Activated naive CD8-positive, alpha-beta T cell treated with anti-CD3 and anti-CD28 coated beads, Interleukin-2, amount 50 U/mL, for 24 hours (primary cell): ENCODE data around the gene GRID1.

Experiments
- ATAC-seq: fragments of 150-1000 bp; cut with Tn5 transposase; one replicate; pipeline ENCODE4 v1.10.0; 2021
- DNase-seq: peaks from one replicate; pipeline ENCODE4 v3.0.0; 2021
- H3K27ac Mint-ChIP-seq: one replicate; pipeline ENCODE4 v1.8.0; 2021; ENCODE audit warnings: mild to moderate bottlenecking, mixed read lengths
- H3K27me3 Mint-ChIP-seq: one replicate; pipeline ENCODE4 v1.8.0; 2021; ENCODE audit warnings: mixed read lengths
- H3K36me3 Mint-ChIP-seq: one replicate; pipeline ENCODE4 v1.8.0; 2021; ENCODE audit warnings: low read depth, mixed read lengths
- H3K4me1 Mint-ChIP-seq: one replicate; pipeline ENCODE4 v1.8.0; 2021; ENCODE audit warnings: mixed read lengths
- H3K4me3 Mint-ChIP-seq: one replicate; pipeline ENCODE4 v1.8.0; 2021; ENCODE audit warnings: mild to moderate bottlenecking, moderate library complexity, mixed read lengths
- H3K9me3 Mint-ChIP-seq: one replicate; pipeline ENCODE4 v1.8.0; 2021; ENCODE audit warnings: mixed read lengths

GRID1 gene

GRCh38 chr10:86300399-86300925 lies 66.1 kb downstream of the GRID1 start:
- no peaks in the 10 kb centered on the region for H3K9me3 Mint-ChIP-seq
- no peaks in the 10 kb centered on the region for H3K4me1 Mint-ChIP-seq
- no peak overlapping the region for H3K4me3 Mint-ChIP-seq
- H3K27ac Mint-ChIP-seq: no peak overlapping the region
- ATAC-seq (no peak), DNase-seq (no peak)
- H3K36me3 Mint-ChIP-seq: no peaks in the 10 kb centered on the region
- H3K27me3 Mint-ChIP-seq: peaks cover 3% of the 10 kb centered on the region

- no peak overlapping the region for H3K4me3 Mint-ChIP-seq
- H3K4me1 Mint-ChIP-seq: no peaks in the 10 kb centered on the region
- DNase-seq (no peak), ATAC-seq (no peak)
- no peaks in the 10 kb centered on the region for H3K9me3 Mint-ChIP-seq
- no peak overlapping the region for H3K27ac Mint-ChIP-seq
- peaks cover 4% of the 10 kb centered on the region for H3K27me3 Mint-ChIP-seq
- H3K36me3 Mint-ChIP-seq: no peaks in the 10 kb centered on the region
Observed at GRCh38 chr10:86299562-86299961, 67.0 kb downstream of the GRID1 start.

GRCh38 chr10:86298501-86299001 lies 68.0 kb downstream of the GRID1 start:
- Mint-ChIP-seq H3K36me3 (no peaks in the 10 kb centered on the region), H3K4me3 (no peak overlapping the region), H3K27ac (no peak overlapping the region), H3K4me1 (no peaks in the 10 kb centered on the region), H3K27me3 (peaks cover 4% of the 10 kb centered on the region), H3K9me3 (no peaks in the 10 kb centered on the region)
- ATAC-seq: no peak
- DNase-seq: no peak

- Mint-ChIP-seq H3K9me3 (no peaks in the 10 kb centered on the region), H3K27ac (no peak overlapping the region), H3K27me3 (peaks cover 4% of the 10 kb centered on the region), H3K4me3 (no peak overlapping the region), H3K4me1 (no peaks in the 10 kb centered on the region), H3K36me3 (no peaks in the 10 kb centered on the region)
- DNase-seq (no peak), ATAC-seq (no peak)
Observed at GRCh38 chr10:86295791-86296190, 70.8 kb downstream of the GRID1 start.

- Mint-ChIP-seq H3K36me3 (no peaks in the 10 kb centered on the region), H3K27ac (no peak overlapping the region), H3K27me3 (peaks cover 4% of the 10 kb centered on the region), H3K4me3 (no peak overlapping the region), H3K4me1 (no peaks in the 10 kb centered on the region), H3K9me3 (no peaks in the 10 kb centered on the region)
- no peak for DNase-seq
- ATAC-seq: no peak
Observed at GRCh38 chr10:86295351-86295750, 71.2 kb downstream of the GRID1 start.

GRCh38 chr10:86294346-86295265 lies 72.0 kb downstream of the GRID1 start:
- DNase-seq (no peak), ATAC-seq (no peak)
- H3K27me3 Mint-ChIP-seq: peaks cover 4% of the 10 kb centered on the region
- no peak overlapping the region for H3K27ac Mint-ChIP-seq
- H3K36me3 Mint-ChIP-seq: no peaks in the 10 kb centered on the region
- no peaks in the 10 kb centered on the region for H3K9me3 Mint-ChIP-seq
- H3K4me3 Mint-ChIP-seq: no peak overlapping the region
- no peaks in the 10 kb centered on the region for H3K4me1 Mint-ChIP-seq

GRCh38 chr10:86293396-86293791 lies 73.2 kb downstream of the GRID1 start:
- no peaks in the 10 kb centered on the region for H3K36me3 Mint-ChIP-seq
- no peaks in the 10 kb centered on the region for H3K4me1 Mint-ChIP-seq
- ATAC-seq: no peak
- no peak overlapping the region for H3K4me3 Mint-ChIP-seq
- no peaks in the 10 kb centered on the region for H3K9me3 Mint-ChIP-seq
- no peak for DNase-seq
- H3K27ac Mint-ChIP-seq: no peak overlapping the region
- H3K27me3 Mint-ChIP-seq: peaks cover 4% of the 10 kb centered on the region

- H3K9me3 Mint-ChIP-seq: no peaks in the 10 kb centered on the region
Observed at GRCh38 chr10:86292462-86293395, 73.9 kb downstream of the GRID1 start.

GRCh38 chr10:86291616-86292340 lies 74.8 kb downstream of the GRID1 start:
- H3K9me3 Mint-ChIP-seq: no peaks in the 10 kb centered on the region
- H3K4me1 Mint-ChIP-seq: no peaks in the 10 kb centered on the region
- H3K4me3 Mint-ChIP-seq: no peak overlapping the region
- no peak overlapping the region for H3K27ac Mint-ChIP-seq
- peaks cover 4% of the 10 kb centered on the region for H3K27me3 Mint-ChIP-seq
- DNase-seq (no peak), ATAC-seq (no peak)
- H3K36me3 Mint-ChIP-seq: no peaks in the 10 kb centered on the region

More at GRCh38 chr10:86292462-86293395, 73.9 kb downstream of the GRID1 start:
- no peak overlapping the region for H3K27ac Mint-ChIP-seq
- ATAC-seq (no peak), DNase-seq (no peak)
- no peak overlapping the region for H3K4me3 Mint-ChIP-seq
- no peaks in the 10 kb centered on the region for H3K36me3 Mint-ChIP-seq
- peaks cover 4% of the 10 kb centered on the region for H3K27me3 Mint-ChIP-seq
- no peaks in the 10 kb centered on the region for H3K4me1 Mint-ChIP-seq

- Mint-ChIP-seq H3K9me3 (no peaks in the 10 kb centered on the region), H3K4me1 (no peaks in the 10 kb centered on the region), H3K36me3 (no peaks in the 10 kb centered on the region), H3K27me3 (peaks cover 4% of the 10 kb centered on the region), H3K4me3 (no peak overlapping the region), H3K27ac (no peak overlapping the region)
- DNase-seq (no peak), ATAC-seq (peak; percentile 20)
Observed at GRCh38 chr10:86290933-86291615, 75.5 kb downstream of the GRID1 start.

GRCh38 chr10:86289577-86289868 lies 77.1 kb downstream of the GRID1 start:
- DNase-seq: no peak
- Mint-ChIP-seq H3K27me3 (no peaks in the 10 kb centered on the region), H3K4me3 (no peak overlapping the region), H3K36me3 (no peaks in the 10 kb centered on the region), H3K9me3 (no peaks in the 10 kb centered on the region), H3K27ac (no peak overlapping the region), H3K4me1 (no peaks in the 10 kb centered on the region)
- ATAC-seq: no peak

- ATAC-seq: no peak
- H3K4me1 Mint-ChIP-seq: no peaks in the 10 kb centered on the region
- DNase-seq: no peak
- H3K4me3 Mint-ChIP-seq: no peak overlapping the region
- no peaks in the 10 kb centered on the region for H3K9me3 Mint-ChIP-seq
- no peaks in the 10 kb centered on the region for H3K36me3 Mint-ChIP-seq
- no peaks in the 10 kb centered on the region for H3K27me3 Mint-ChIP-seq
- H3K27ac Mint-ChIP-seq: no peak overlapping the region
Observed at GRCh38 chr10:86288695-86289576, 77.7 kb downstream of the GRID1 start.

- DNase-seq (no peak), ATAC-seq (no peak)
- H3K4me3 Mint-ChIP-seq: no peak overlapping the region
- H3K27ac Mint-ChIP-seq: no peak overlapping the region
- no peaks in the 10 kb centered on the region for H3K36me3 Mint-ChIP-seq
- peaks cover 3% of the 10 kb centered on the region for H3K27me3 Mint-ChIP-seq
- no peaks in the 10 kb centered on the region for H3K4me1 Mint-ChIP-seq
- H3K9me3 Mint-ChIP-seq: no peaks in the 10 kb centered on the region
Observed at GRCh38 chr10:86287966-86288579, 78.5 kb downstream of the GRID1 start.
